D721Med (cell line): ENCODE measurements around the gene ADAM19.
"Not testable (repeated sequence)": the region's sequence is repeated elsewhere in the genome, so short reads cannot be mapped to it uniquely, and the experiment has no call there.

Experiments used
- DNase-seq: peaks from one replicate; pipeline ENCODE4 v3.0.0; 2011; ENCODE audit warnings: low spot score; ENCODE audit not compliant: insufficient read length
- FAIRE-seq: peaks from 2 replicates; lab custom pipeline; 2011; peaks lifted over from hg19 to GRCh38; lab: Jason Lieb, UNC
- TF ChIP-seq, protein P1 (sequence below): IDR thresholded peaks from 2 replicates; pipeline ENCODE4 v1.5.1; 2012; ENCODE audit warnings: mild to moderate bottlenecking, control low read depth; ENCODE audit not compliant: insufficient read depth; ENCODE audit errors: missing control alignments

The ADAM19 gene

DNA sequence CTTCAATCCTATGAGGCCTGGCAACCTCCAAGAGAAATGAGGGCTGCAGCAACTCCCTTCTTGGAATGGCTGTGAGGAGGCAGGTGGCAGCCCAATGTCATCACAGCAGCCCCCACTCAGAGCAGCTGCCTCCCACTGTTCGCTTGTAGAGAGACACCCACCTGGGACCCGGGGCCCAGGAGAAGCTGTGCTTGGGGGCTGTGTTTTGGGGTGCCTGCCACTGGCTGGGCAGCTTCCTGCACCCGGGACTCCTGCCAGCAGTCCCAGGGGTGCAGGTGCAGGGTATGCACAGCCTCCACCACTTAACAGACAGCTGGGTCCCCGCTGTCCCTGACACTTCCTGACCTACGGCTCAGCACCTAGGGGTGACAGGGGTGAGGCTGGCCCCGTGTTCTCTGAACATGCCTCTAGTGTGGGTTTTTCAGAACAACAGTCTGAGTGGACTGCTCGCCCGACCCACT is 89.3 kb downstream of the ADAM19 start:
- DNase-seq: no peak
- TF ChIP-seq, protein P1, sequence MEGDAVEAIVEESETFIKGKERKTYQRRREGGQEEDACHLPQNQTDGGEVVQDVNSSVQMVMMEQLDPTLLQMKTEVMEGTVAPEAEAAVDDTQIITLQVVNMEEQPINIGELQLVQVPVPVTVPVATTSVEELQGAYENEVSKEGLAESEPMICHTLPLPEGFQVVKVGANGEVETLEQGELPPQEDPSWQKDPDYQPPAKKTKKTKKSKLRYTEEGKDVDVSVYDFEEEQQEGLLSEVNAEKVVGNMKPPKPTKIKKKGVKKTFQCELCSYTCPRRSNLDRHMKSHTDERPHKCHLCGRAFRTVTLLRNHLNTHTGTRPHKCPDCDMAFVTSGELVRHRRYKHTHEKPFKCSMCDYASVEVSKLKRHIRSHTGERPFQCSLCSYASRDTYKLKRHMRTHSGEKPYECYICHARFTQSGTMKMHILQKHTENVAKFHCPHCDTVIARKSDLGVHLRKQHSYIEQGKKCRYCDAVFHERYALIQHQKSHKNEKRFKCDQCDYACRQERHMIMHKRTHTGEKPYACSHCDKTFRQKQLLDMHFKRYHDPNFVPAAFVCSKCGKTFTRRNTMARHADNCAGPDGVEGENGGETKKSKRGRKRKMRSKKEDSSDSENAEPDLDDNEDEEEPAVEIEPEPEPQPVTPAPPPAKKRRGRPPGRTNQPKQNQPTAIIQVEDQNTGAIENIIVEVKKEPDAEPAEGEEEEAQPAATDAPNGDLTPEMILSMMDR: no peak
- FAIRE-seq: no peak

DNA sequence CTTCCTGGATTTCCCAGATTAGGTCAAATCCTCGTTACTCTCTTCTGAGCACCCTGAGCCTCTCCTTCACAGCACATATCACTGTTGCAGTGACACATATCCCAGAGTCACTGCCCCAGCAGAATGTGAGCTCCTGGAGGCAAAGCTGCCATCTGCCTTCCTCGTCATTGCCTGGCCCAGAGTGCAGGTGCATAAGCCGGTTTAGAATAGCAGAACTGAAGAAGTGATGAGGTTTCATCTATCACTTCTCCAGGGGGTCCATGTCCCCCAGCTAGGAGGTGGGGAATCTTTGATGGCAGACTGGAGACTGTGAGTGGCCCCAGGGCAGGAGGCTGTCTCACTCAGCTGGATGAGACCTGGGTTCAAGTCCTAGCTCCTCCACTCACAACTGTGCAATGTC is 89.8 kb downstream of the ADAM19 start:
- FAIRE-seq (no peak), DNase-seq (no peak)
- TF ChIP-seq, protein P1: no peak

DNA sequence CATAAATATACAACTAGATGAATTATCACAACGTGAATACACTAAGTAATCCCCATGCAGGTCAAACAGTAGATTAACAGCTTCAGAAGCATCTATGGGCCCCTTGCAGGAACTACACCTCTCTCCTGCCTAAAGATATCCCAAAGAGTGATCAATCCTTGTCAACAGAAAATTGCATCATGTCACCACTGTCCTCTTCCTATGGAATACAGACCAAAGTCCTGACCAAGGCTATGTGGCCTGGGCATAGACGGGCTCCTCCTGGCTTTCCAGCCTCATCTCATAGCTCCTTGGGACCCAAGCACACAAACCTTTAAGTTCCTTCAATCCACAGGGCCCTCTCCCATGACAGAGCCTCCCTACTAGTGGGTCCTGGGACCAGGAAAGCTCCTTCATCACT is 90.2 kb downstream of the ADAM19 start:
- TF ChIP-seq, protein P1: no peak
- no peak for FAIRE-seq

DNA sequence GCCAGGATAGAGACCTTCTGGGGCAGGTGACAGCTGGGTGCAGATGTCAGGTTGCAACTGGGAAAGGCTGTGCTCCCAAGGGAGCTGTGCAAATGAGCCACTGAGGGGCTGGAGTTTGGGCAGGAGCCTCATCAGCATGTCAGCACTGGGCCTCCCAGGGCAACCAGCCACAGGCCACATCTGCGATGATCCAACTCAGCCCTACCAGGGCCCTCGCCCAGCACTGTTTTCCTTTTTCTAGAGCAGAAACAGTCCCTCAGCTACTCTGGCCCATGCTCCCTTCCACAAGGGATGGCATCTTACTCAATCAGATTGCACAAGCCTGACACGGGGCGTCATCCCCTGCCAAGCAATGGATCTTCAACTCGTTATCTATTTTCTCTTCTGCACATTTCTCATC is 90.8 kb downstream of the ADAM19 start:
- DNase-seq (no peak), FAIRE-seq (no peak)
- TF ChIP-seq, protein P1: no peak

More for the DNA sequence above, 90.2 kb downstream of the ADAM19 start:
- DNase-seq: no peak

DNA sequence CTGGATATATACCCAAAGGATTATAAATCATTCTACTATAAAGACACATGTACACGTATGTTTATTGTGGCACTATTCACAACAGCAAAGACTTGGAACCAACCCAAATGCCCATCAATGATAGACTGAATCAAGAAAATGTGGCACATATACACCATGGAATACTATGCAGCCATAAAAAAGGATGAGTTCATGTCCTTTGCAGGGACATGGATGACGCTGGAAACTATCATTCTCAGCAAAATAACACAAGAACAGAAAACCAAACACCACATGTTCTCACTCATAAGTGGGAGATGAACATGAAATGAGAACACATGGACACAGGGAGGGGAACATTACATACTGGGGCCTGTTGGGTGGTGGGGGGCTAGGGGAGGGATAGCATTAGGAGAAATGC is 92.9 kb downstream of the ADAM19 start:
- FAIRE-seq, DNase-seq: not testable (repeated sequence)

DNA sequence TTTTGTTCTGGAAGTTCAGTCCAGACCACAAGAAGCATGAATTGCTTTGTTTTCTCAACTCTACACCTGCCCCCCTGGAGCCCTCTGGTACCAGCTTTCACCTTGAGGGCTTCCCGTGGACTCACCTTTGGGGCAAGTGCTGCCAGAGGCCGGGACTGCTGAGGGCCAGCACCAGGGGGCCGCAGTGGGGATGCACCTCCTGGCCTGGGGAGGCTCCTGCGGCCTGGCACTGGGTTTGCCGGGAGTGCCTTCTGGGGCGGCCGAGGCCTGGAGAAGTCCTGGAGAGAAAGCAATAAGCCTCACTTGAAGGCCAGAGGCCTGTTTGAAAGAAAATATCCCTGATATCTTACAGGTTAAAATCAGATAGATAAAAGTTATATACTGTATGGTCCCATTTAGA is 93.9 kb downstream of the ADAM19 start:
- FAIRE-seq (no peak), DNase-seq (no peak)
- TF ChIP-seq, protein P1: no peak

DNA sequence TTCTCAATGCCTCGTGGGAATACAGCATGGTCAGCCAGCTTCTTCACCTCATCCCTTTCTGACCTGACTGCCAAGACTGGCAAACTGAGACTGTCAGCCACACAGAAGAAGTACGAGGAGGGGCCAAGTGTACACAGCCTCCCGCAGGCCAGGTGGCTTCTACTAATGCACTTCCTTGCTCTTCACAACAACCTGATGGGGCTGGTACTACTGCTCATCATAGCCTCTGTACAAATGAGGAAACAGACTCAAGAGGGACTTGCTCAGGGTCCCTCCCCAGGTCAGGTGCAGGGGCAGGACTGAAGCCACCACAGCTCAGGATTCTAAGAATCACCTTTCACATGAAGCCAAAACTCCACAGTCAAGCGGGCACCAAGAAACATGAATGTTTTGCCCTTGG is 94.3 kb downstream of the ADAM19 start:
- FAIRE-seq (no peak), DNase-seq (no peak)

More for the DNA sequence above, 94.3 kb downstream of the ADAM19 start:
- TF ChIP-seq, protein P1: no peak
